ENCODE data around the gene IGLON5.

The IGLON5 gene

GRCh38 chr19:51337861-51338562, 26.6 kb downstream of the IGLON5 start:
- in situ Hi-C loops (cut with HindIII; ENCODE audit: low sequenced_read_pairs) = no loop called here

- in situ Hi-C loops (cut with HindIII; ENCODE audit: low sequenced_read_pairs) = no loop called here
These were observed 27.3 kb downstream of the IGLON5 start for GRCh38 chr19:51338563-51339312.

- in situ Hi-C loops (cut with HindIII; ENCODE audit: low sequenced_read_pairs) = no loop called here
These were observed 27.9 kb downstream of the IGLON5 start for GRCh38 chr19:51339313-51339686.

- in situ Hi-C loops (cut with HindIII; ENCODE audit: low sequenced_read_pairs) = no loop called here
These were observed 28.5 kb downstream of the IGLON5 start for GRCh38 chr19:51339687-51340656.

- in situ Hi-C loops (cut with HindIII; ENCODE audit: low sequenced_read_pairs) = no loop called here
These were observed 29.6 kb downstream of the IGLON5 start for GRCh38 chr19:51341066-51341465.

- in situ Hi-C loops (cut with HindIII; ENCODE audit: low sequenced_read_pairs) = no loop called here
These were observed 30.6 kb downstream of the IGLON5 start, which contains the start of gene VSIG10L for GRCh38 chr19:51341976-51342580. TSS of gene VSIG10L (minus strand) at chr19:51342139. CDS start at chr19:51342124, 15 bp downstream.

GRCh38 chr19:51342631-51343569, 31.5 kb downstream of the IGLON5 start:
- in situ Hi-C loops (cut with HindIII; ENCODE audit: low sequenced_read_pairs) = no loop called here

- in situ Hi-C loops (cut with HindIII; ENCODE audit: low sequenced_read_pairs) = no loop called here
These were observed 33.7 kb downstream of the IGLON5 start for GRCh38 chr19:51345076-51345620.

- in situ Hi-C loops (cut with HindIII; ENCODE audit: low sequenced_read_pairs) = no loop called here
These were observed 35.3 kb downstream of the IGLON5 start for GRCh38 chr19:51346742-51347141.

- in situ Hi-C loops (cut with HindIII; ENCODE audit: low sequenced_read_pairs) = no loop called here
These were observed 35.9 kb downstream of the IGLON5 start for GRCh38 chr19:51347209-51347928.

GRCh38 chr19:51351266-51351990, 40.0 kb downstream of the IGLON5 start:
- in situ Hi-C loops (cut with HindIII; ENCODE audit: low sequenced_read_pairs) = no loop called here

- in situ Hi-C loops (cut with HindIII; ENCODE audit: low sequenced_read_pairs) = no loop called here
These were observed 41.4 kb downstream of the IGLON5 start for GRCh38 chr19:51352783-51353360.

GRCh38 chr19:51354103-51354741, 42.8 kb downstream of the IGLON5 start:
- in situ Hi-C loops (cut with HindIII; ENCODE audit: low sequenced_read_pairs) = no loop called here

- in situ Hi-C loops (cut with HindIII; ENCODE audit: low sequenced_read_pairs) = no loop called here
These were observed 43.3 kb downstream of the IGLON5 start for GRCh38 chr19:51354742-51355148.

- in situ Hi-C loops (cut with HindIII; ENCODE audit: low sequenced_read_pairs) = no loop called here
These were observed 44.8 kb downstream of the IGLON5 start for GRCh38 chr19:51356159-51356801.

GRCh38 chr19:51357952-51358351, 46.5 kb downstream of the IGLON5 start:
- in situ Hi-C loops (cut with HindIII; ENCODE audit: low sequenced_read_pairs) = no loop called here

GRCh38 chr19:51359294-51359693, 47.9 kb downstream of the IGLON5 start:
- in situ Hi-C loops (cut with HindIII; ENCODE audit: low sequenced_read_pairs) = no loop called here
